Gastrocnemius medialis (tissue), 4 donors: Measurements from ENCODE around the gene RBFOX1.

Source experiments
- POLR2A ChIP-seq, 2 donors: fragments of 450-650 bp; IDR thresholded peaks; one replicate each; pipeline ENCODE4 v1.6.1; 2017; ENCODE audit warnings: antibody characterized with exemption in 2 of 2, mild to moderate bottlenecking in 2 of 2, moderate library complexity in 2 of 2
- TF ChIP-seq, protein P1 (sequence below), 5 experiments: fragments of 450-650 bp in 3 of 5; fragments of 200-600 bp in 2 of 5; sonication (generic) in 2 of 5; IDR thresholded peaks in 4 of 5; conservative IDR thresholded peaks in 1 of 5; 1 replicate in 4 of 5; 2 replicates in 1 of 5; pipeline ENCODE4 v1.5.1; 2016 to 2019; ENCODE audit warnings: antibody characterized with exemption in 5 of 5, mild to moderate bottlenecking in 3 of 5, moderate library complexity in 3 of 5

DNA sequence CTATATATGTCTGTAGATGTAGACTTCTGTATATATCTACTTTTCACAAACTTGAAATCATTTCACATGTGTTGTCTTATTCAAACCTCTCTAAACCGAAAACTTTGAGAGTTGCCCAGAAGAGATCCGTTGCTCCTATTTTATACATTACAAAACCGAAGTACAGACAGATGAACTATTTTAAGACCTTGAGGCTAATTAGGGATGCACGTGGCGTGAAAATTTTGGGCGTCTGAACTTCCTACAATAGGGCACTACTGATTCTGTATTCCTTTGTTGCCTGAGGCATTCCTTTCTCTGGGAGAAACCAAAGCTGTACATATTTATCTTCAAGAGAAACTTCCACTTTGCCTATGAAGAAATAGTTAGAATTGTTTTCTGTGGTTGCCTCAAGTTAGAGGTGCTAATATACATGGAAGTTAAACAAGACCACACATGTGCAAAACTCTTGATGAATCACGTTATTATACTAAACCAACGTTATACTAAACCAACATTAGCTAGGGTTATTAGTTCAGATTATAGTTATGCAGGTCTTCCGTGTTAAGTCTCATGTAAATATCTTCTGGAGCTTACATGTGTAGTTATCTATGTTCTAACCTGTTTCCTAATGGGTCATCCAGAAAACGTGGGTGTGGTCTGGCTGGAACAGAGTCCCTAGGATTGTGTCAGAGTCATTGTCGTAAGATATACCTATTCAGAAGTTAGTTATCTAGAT is 111.2 kb downstream of the RBFOX1 start:
- TF ChIP-seq POLR2A (IDR thresholded peaks at IDR 0.05): no peak
- TF ChIP-seq, protein P1, sequence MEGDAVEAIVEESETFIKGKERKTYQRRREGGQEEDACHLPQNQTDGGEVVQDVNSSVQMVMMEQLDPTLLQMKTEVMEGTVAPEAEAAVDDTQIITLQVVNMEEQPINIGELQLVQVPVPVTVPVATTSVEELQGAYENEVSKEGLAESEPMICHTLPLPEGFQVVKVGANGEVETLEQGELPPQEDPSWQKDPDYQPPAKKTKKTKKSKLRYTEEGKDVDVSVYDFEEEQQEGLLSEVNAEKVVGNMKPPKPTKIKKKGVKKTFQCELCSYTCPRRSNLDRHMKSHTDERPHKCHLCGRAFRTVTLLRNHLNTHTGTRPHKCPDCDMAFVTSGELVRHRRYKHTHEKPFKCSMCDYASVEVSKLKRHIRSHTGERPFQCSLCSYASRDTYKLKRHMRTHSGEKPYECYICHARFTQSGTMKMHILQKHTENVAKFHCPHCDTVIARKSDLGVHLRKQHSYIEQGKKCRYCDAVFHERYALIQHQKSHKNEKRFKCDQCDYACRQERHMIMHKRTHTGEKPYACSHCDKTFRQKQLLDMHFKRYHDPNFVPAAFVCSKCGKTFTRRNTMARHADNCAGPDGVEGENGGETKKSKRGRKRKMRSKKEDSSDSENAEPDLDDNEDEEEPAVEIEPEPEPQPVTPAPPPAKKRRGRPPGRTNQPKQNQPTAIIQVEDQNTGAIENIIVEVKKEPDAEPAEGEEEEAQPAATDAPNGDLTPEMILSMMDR (IDR thresholded peaks at IDR 0.05 in 4 of 5, conservative IDR thresholded peaks at IDR 0.05 in 1 of 5): no peak
